Fibroblast of peridontal ligament (primary cell): Measurements from ENCODE around the gene CPD.
"Not testable (repeated sequence)": the region's sequence is repeated elsewhere in the genome, so short reads cannot be mapped to it uniquely, and the experiment has no call there.

Experiments
- DNase-seq: peaks from one replicate; pipeline ENCODE4 v3.0.0-alpha.2; 2010; ENCODE audit errors: extremely low read depth

The CPD gene

DNA sequence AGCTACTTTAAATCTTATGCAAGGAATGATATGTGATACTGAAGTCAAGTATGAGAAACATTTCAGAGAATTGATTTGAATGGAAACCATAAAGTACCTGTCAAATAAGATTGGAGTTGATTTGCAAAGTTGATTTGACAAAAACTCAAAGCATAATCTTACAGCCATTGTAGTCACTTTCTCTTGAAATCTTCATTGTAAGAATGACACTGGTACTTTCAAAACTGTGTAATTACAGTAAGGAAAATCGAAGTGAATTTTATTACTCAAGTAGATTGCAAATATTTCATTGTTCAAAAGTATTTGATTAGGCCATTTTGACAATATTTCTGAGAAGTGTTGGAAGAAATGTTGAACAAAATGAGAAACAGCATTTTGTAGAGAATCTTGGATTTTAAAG is 3.6 kb downstream of the CPD start:
- no peak for DNase-seq

DNA sequence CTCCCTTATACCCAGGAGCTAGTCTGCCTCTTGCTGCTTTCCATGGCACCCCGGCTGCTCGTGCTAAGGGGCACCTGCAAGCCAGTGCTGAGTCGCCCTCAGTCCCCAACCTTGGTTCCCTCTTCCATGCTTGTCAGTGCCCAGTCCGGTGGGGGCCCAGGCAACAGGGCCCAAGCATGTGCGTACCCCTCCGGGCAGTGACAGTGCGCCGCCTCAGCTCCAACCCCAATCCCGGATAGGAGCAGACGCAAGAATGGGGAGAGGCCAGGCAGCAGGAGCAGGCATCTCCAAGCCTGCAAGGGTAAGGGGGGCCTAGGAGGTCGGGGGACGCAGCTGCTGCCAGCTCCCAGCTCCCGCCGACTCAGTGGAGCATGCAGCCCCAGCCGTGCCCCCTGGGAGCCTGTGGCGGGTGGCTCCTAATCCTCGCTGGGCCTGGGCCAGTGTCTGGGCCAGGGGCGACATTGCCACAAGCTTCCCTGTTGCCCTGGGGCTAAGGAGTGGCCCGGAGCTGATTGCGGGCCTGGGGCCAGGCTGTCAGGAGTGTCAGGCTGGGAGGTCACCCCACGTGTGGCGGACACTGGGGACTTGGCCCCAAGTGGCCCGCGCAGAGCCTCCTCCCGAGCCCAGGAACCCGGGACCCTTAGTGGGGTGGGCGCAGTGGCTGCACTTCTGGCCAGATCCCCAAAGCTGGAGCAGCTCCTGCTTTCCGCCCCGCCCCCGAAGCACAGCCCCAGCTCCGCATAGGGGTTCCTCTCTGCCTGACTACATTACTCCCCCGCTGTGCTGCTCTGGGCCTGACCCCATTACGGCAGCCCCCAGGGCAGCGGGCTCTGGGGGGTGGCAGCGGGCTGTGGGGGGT is 9.8 kb downstream of the CPD start:
- no peak for DNase-seq

DNA sequence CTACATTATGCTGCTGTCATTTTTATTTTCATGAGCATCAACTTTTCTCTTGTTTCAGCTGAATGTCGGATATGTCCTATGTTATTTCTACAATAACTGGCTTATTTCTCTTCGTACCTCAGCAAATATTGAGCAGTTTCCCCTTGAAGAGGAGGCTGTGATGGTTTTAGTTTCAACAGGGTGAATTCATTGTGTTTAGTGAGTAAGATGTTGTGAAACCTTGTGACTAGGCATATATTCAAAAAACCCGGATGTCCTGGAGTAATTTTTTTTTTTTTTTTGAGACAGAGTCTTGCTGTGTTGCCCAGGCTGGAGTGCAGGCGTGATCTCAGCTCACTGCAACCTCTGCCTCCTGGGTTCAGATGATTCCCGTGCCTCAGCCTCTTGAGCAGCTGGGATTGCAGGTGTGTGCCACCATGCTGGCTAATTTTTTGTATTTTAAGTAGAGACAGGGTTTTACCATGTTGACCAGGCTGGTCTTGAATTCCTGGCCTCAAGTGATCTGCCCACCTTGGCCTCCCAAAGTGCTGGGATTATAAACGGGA is 11.1 kb downstream of the CPD start:
- DNase-seq = peak; percentile 47

DNA sequence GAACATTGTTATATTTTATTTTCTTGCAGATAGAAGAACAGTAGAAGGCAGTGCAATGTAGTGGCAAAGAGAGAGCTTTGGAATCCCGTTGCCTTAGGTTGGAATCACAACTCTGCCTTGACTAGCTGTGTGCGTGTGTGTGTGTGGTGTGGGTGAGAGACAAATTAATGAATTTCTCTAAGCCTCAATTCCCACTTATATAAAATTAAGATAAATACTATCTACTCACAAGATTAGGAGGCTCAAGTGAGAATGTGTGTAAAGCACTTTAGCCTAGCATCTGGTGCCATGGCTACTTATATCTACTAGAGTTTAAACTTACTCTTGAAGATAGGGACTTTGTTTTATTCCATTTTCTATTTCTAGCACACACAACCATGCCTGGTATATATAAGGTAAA is 12.8 kb downstream of the CPD start:
- DNase-seq = no peak

DNA sequence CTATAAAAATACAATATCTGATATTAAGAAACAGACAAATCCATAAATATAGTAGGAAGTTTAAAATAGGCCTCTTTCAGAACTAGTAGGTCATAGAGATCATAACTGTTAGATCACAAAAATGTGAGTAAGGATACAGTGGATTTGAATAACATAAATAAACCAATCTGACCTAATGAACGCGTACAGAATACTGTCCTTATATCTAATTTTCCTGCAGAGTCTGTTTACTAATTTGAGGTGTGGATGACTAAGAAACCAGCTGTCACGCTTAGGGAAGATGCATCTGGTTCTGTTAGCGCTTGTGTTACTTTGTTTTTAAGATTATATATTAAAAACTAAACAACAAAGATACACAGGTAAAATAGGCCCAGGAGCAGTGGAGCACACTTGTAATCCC is 14.8 kb downstream of the CPD start:
- no peak for DNase-seq

DNA sequence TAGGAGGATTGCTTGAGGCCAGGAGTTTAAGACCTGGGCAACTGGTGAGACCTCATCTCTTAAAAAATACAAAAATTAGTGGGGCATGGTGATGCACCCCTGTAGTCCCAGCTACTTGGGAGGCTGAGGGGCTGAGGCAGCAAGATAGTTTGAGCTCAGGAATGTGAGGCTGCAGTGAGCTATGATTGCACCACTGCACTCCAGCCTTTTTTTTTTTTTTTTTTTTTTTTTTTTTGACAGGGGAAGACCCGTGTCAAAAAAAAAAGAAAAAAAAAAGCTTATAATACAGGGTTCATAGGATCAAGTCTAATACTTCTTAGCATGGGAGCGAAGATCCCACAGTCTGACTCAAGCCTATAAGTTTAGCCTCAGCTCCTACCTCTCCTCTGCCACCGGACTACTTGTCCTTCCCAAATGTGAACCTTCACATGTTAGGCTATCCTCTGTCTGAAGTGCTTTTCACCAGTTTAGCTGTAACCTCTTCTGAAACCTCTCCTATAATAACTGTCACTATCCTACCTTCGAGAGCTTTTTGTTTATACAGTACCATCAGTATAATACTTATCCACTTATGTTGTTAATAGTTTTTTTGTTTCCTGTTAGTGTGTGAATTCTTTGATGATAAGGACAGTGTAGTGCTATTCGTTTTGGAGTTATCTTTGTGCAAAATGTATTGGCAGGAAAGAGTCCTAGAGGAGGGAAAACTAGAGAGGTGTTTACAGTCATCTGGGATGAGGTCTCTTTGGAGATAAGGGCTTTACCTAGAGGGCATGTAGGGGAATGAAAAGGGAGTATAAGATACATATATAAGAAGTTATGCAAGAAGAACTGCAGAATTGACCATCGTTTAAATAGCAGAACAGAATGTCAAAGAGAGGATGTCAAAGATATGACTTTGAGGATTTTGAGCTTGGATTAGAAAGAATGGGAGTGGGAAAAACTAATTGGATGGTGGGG is 15.5 kb downstream of the CPD start:
- DNase-seq = no peak

DNA sequence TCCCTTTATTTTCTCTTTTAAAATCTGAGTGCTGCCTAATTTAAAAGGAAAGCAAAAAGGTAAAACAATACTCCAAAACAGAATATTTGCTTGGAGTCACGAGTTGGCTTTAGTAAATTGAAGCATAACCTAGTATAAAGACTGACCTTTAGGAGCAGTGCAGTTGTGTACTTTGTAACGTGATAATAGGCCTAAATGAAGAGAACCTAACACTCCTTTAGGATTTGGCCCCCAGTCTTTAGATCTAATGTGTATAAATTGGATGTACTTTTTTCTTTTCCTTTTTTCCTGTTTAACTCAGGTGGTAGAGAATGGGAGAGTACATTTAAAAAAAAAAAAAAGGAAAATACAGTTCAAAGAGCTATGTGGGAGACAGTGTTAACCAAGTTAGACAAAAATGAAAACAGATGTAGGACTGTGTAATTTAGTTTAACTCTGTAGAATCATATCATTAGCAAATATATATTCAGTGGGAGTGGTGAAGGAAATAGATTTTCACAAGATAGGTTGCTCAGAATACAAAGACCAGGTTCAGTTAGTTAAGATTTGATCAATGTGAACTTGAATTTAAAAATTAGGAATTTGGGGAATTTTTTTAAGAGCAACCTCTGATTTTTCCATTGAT is 16.8 kb downstream of the CPD start:
- no peak for DNase-seq

DNA sequence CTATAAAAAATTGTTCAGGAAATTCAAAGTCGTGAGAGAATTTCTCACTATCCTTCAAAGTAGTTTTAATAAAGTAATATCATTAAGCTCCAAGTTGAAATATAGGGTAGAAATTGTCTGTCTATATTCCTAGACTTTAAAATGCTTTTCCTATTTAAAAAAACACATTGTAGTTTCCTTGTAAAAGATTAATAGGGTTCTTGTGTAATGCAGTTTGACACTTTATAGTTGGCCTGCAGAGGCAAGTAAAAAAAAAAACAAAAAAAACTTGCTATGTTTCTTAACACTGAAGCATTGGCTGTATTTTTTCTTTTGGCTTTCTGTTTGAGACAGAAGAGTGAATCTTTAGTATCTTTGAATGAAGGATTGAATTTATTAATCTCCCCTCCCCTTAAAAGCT is 17.4 kb downstream of the CPD start:
- no peak for DNase-seq

DNA sequence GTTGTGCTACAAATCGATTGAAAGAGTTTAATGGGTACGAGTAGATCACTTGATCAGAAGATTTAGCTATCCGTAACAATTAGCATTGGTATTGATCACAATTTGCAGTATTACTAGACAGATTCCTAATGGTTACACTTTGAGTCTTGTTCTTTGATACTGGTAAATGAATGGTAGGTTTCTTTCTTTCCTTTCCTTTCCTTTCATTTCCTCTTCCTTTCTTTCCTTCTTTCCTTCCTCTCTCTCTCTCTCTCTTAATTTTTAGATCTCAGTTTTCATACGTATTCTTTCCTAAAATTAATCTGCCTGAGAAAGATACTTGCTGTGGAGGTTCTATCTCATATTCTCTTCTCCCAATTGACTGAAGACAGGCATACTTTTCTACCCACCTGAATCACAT is 17.9 kb downstream of the CPD start:
- DNase-seq = no peak

DNA sequence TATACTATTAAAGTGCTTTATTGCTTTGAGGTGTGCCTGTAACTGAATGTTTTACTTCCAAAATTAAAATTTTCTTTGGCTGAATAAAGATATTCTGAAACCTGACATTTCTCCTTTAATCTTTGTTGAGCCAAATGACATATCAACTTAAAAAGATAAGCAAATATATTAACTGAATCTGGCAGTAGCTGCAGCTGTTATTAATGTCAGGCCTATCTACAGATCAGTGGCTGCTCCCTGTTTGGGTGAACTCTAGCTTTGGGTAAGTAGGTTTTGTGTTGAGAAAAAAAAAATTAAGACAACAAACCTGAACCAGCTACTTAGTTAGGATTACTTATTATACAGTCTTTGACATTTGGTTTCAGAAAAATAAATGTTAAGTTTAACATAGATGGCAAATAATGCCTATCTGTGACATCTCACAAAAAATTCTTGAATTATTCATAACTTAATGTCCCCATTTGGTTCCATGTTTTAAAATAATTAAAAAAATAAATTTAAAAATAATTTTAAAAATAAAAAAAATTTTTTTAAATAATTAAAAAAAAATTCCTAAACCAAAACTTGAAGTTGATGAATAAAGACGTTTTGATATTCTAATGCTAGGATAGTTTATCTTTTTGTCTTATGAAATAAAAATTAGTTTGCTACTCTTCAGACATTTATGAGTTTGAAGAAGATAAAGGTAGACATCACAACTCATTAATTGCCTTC is 19.8 kb downstream of the CPD start:
- DNase-seq = no peak

DNA sequence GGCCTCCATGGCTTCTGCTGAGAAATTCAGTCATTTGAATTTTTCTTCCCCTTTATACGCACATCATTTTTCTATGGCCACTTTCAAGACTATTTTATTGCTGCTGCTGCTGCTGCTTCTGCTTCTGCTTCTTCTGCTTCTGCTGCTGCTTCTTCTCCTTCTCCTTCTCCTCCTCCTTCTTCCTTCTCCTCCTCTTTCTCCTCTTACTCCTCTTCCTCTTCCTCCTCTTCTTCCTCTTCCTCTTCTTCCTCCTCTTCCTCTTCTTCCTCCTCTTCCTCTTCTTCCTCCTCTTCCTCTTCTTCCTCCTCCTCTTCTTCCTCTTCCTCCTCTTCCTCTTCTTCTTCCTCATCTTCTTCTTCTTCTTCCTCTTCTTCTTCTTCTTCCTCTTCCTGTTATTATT is 22.4 kb downstream of the CPD start:
- DNase-seq = no peak

DNA sequence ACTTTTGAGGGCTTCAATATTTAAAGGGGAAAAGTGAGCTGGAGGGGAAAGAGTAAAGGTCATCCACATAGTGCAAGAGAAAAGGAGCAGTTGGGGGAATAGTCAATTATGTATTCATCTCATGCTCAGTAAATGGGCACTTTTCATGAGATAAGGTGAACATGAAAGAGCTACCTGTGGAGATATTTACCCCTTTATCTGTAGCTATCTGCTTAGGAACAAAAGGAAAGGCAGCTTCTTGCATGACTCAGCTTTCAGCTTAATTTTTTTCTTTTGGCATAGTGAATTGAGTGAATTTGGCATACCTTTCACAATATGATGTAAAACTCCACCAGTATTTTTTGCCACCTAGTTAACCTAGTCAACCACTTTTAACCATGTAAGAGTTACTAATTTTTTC is 26.4 kb downstream of the CPD start:
- DNase-seq = peak; percentile 18

DNA sequence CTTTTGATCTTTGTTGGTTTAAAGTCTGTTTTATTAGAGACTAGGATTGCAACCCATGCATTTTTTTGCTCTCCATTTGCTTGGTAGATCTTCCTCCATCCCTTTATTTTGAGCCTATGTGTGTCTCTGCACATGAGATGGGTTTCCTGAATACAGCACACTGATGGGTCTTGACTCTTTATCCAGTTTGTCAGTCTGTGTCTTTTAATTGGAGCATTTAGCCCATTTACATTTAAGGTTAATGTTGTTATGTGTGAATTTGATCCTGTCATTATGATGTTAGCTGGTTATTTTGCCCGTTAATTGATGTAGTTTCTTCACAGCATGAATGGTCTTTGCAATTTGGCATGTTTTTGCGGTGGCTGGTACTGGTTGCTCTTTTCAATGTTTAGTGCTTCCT is 31.9 kb downstream of the CPD start:
- DNase-seq = not testable (repeated sequence)

DNA sequence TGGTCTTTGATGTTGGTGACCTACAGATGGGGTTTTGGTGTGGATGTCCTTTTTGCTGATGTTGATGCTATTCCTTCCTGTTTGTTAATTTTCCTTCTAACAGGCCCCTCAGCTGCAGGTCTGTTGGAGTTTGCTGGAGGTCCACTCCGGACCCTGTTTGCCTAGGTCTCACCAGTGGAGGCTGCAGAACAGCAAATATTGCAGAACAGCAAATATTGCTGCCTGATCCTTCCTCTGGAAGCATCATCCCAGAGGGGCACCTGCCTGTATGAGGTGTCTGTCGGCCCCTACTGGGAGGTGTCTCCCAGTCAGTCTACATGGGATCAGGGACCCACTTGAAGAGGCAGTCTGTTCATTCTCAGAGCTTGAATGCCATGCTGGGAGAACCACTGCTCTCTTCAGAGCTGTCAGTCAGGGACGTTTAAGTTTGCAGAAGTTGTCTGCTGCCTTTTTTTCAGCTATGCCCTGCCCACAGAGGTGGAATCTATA is 33.3 kb downstream of the CPD start:
- not testable (repeated sequence) for DNase-seq

DNA sequence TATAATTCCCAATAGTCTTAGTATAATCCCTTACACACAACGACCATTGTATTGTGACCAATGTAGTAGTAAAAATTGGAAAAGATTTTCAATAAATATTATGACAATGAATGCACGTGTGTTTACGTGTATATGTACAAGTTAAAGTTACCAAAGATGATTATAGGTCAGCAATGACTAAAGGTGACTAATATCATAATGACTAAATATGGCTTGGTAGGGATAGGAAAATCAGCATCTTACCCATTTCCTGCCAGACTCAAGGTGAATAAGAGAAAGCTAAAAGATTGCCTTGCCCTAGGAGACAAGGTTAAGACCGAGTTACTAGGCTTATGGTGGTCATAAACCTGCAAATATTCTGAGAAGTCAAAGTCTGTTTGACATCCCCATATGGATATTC is 34.4 kb downstream of the CPD start:
- DNase-seq = no peak

DNA sequence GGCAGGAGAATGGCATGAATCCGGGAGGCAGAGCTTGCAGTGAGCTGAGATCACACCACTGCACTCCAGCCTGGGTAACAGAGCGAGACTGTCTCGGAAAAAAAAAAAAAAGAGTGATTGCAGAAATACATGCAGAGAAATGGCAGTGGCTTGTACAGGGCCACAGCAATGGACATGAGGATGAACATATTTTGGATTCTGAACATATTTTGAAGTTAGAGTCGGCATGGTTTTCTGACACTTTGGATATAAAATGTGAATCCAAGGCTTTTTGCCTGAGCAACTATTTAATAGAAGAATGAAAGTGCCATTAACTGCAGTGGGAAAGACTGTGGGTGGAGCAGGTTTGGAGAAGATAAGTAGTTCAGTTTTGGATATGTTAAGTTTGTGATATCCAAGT is 35.8 kb downstream of the CPD start:
- DNase-seq = no peak

DNA sequence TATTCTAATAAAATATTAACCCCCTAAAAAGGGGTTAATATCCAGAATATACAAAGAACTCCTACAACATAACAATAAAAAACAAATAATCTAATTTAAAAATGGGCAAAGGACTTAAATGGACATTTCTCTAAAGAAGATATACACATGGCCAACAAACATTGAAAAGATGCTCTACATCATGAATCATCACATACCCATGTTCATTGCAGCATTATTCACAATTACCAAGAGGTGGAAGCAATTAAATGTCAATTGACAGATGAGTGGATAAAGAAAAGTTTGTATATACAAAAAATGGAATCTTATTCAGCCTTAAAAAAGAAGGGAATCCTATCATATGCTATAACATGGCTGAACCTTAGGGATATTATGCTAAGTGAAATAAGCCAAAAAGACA is 36.8 kb downstream of the CPD start:
- peak; percentile 26 for DNase-seq

DNA sequence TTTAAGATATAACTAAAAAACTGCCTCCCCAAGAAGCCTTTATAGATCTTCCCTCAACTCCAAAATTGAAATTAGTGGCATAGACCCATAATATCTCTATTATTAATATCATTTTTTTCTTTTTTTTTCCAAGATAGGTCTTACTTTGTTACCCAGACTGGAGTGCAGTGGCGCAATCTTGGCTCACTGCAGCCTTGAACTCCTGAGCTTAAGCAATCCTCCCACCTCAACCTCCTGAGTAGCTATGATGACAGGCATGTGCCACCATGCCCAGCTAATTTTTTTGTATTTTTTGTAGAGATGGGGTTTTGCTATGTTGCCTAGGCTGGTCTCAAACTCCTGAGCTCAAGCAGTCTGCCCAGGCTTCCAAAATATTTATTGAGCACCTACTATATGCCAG is 39.3 kb downstream of the CPD start:
- DNase-seq = not testable (repeated sequence)

DNA sequence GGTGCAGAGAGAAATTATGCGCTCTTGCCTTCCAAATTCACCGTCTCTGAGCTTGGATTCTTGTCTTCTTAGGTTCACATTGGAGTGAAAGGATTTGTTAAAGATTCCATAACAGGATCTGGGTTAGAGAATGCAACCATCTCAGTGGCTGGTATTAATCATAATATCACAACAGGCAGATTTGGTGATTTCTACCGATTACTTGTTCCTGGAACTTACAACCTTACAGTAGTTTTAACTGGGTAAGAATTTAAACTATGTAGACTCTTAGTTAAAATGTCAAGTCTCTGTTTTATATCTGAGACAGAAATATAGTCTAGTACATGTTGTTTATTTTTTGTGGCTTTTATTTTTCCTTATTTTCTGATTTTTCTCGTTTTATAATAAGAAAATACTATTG is 42.9 kb downstream of the CPD start:
- DNase-seq = no peak

DNA sequence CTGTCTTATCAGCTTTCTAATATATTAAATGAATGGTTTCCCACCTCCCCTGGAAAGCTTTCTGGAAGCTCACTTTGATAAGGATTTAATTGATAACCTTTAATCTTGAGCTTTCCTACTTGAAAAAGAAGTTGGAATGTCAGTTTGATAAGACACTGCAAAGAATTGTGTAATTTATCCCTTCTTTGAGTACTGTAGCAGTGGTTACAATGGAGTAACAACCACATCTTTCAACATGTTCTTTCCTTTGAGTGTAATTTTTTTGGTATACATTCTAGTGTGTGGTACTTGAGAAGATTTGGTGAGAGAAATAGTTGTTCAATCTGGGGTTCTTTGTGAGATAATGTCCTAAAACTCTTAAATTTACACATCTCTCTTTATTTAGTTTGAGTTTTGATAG is 43.4 kb downstream of the CPD start:
- no peak for DNase-seq

DNA sequence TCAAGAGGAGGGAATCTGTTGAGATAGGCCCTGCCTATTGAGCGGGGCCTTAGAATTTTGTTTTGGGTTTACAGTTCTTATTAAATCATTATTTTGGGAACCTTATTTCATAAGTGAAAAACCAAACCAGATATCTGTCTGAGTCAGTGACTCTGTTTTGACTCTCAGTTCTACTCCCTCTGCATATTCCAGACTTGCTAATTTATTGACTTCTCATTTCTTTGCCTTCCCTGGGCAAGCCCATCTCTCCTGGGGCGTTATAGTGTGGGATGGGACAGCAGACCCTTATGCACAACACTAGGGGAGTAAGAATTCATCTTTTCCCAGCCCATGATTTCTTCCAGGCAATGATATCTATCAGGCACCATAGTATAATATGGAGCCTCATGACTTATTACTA is 45.7 kb downstream of the CPD start:
- DNase-seq = no peak
